ENCODE data around the gene TLR10. TPM values are rescaled to one million over a fixed set of nuclear protein-coding genes. Genes with fewer than 3 reads are reported as not detected.

Gene TLR10
- polyA plus RNA-seq, 1 donor from 2014 or later = 0.14 TPM

GRCh38 chr4:38747629-38748028, 35.2 kb downstream of the TLR10 start:
- TF ChIP-seq POLR2AphosphoS5 (IDR thresholded peaks at IDR 0.05) (no peak), TAF1 (IDR thresholded peaks at IDR 0.05; ENCODE audit: low read depth) (no peak), CTCF (IDR thresholded peaks at IDR 0.05; ENCODE audit: poor library complexity, severe bottlenecking) (no peak), MXI1 (conservative IDR thresholded peaks at IDR 0.05; ENCODE audit: poor library complexity, severe bottlenecking) (no peak), EZH2 (IDR thresholded peaks at IDR 0.05; ENCODE audit: borderline replicate concordance, insufficient read depth, low read length, poor library complexity, severe bottlenecking) (no peak), SMC3 (conservative IDR thresholded peaks at IDR 0.05; ENCODE audit: poor library complexity) (no peak), RAD21 (conservative IDR thresholded peaks at IDR 0.05) (no peak), EP300 (conservative IDR thresholded peaks at IDR 0.05; ENCODE audit: poor library complexity, severe bottlenecking) (no peak)
- TF ChIP-seq, protein P1, sequence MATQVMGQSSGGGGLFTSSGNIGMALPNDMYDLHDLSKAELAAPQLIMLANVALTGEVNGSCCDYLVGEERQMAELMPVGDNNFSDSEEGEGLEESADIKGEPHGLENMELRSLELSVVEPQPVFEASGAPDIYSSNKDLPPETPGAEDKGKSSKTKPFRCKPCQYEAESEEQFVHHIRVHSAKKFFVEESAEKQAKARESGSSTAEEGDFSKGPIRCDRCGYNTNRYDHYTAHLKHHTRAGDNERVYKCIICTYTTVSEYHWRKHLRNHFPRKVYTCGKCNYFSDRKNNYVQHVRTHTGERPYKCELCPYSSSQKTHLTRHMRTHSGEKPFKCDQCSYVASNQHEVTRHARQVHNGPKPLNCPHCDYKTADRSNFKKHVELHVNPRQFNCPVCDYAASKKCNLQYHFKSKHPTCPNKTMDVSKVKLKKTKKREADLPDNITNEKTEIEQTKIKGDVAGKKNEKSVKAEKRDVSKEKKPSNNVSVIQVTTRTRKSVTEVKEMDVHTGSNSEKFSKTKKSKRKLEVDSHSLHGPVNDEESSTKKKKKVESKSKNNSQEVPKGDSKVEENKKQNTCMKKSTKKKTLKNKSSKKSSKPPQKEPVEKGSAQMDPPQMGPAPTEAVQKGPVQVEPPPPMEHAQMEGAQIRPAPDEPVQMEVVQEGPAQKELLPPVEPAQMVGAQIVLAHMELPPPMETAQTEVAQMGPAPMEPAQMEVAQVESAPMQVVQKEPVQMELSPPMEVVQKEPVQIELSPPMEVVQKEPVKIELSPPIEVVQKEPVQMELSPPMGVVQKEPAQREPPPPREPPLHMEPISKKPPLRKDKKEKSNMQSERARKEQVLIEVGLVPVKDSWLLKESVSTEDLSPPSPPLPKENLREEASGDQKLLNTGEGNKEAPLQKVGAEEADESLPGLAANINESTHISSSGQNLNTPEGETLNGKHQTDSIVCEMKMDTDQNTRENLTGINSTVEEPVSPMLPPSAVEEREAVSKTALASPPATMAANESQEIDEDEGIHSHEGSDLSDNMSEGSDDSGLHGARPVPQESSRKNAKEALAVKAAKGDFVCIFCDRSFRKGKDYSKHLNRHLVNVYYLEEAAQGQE (IDR thresholded peaks at IDR 0.05; ENCODE audit: borderline replicate concordance) = no peak
- Histone ChIP-seq H3K27ac (ENCODE audit: low read length) (no peak overlapping the region), H3K9me2 (ENCODE audit: insufficient read depth, low read length) (no peaks in the 10 kb centered on the region), H3K9me3 (ENCODE audit: low read length) (peaks cover 4% of the 10 kb centered on the region), H3F3A (ENCODE audit: insufficient read depth, low read length, poor library complexity, severe bottlenecking) (no peaks in the 10 kb centered on the region), H3K79me2 (replicated peaks; ENCODE audit: insufficient read depth, low read length) (no peaks in the 10 kb centered on the region), H4K20me1 (ENCODE audit: insufficient read depth) (no peaks in the 10 kb centered on the region), H3K36me3 (ENCODE audit: insufficient read depth, low read length) (no peaks in the 10 kb centered on the region), H3K4me2 (ENCODE audit: low read length) (no peak overlapping the region), H3K27me3 (ENCODE audit: insufficient read depth, low read depth, low read length) (no peaks in the 10 kb centered on the region), H2AFZ (ENCODE audit: low read depth, low read length) (no peak overlapping the region), H3K4me3 (ENCODE audit: low read length) (no peak overlapping the region), H3K9ac (ENCODE audit: low read length) (no peak overlapping the region)

- peaks cover 4% of the 10 kb centered on the region for H3K9me3 ChIP-seq (ENCODE audit: low read length)
- no peaks in the 10 kb centered on the region for H3K9me2 ChIP-seq (ENCODE audit: insufficient read depth, low read length)
- no peaks in the 10 kb centered on the region for H3K36me3 ChIP-seq (ENCODE audit: insufficient read depth, low read length)
- H2AFZ ChIP-seq (ENCODE audit: low read depth, low read length) = no peak overlapping the region
- TF ChIP-seq MXI1 (conservative IDR thresholded peaks at IDR 0.05; ENCODE audit: poor library complexity, severe bottlenecking) (no peak), SMC3 (conservative IDR thresholded peaks at IDR 0.05; ENCODE audit: poor library complexity) (no peak), TAF1 (IDR thresholded peaks at IDR 0.05; ENCODE audit: low read depth) (no peak), RAD21 (conservative IDR thresholded peaks at IDR 0.05) (no peak), EZH2 (IDR thresholded peaks at IDR 0.05; ENCODE audit: borderline replicate concordance, insufficient read depth, low read length, poor library complexity, severe bottlenecking) (no peak), CTCF (IDR thresholded peaks at IDR 0.05; ENCODE audit: poor library complexity, severe bottlenecking) (no peak), POLR2AphosphoS5 (IDR thresholded peaks at IDR 0.05) (no peak), EP300 (conservative IDR thresholded peaks at IDR 0.05; ENCODE audit: poor library complexity, severe bottlenecking) (no peak)
- TF ChIP-seq, protein P1 (IDR thresholded peaks at IDR 0.05; ENCODE audit: borderline replicate concordance) = no peak
- H3K4me3 ChIP-seq (ENCODE audit: low read length) = no peak overlapping the region
- H3K9ac ChIP-seq (ENCODE audit: low read length) = no peak overlapping the region
- H3K27me3 ChIP-seq (ENCODE audit: insufficient read depth, low read depth, low read length) = no peaks in the 10 kb centered on the region
- H3K4me2 ChIP-seq (ENCODE audit: low read length) = no peak overlapping the region
- H3K27ac ChIP-seq (ENCODE audit: low read length) = no peak overlapping the region
- H3K79me2 ChIP-seq (replicated peaks; ENCODE audit: insufficient read depth, low read length) = no peaks in the 10 kb centered on the region
- H3F3A ChIP-seq (ENCODE audit: insufficient read depth, low read length, poor library complexity, severe bottlenecking) = no peaks in the 10 kb centered on the region
- H4K20me1 ChIP-seq (ENCODE audit: insufficient read depth) = no peaks in the 10 kb centered on the region
These were observed 36.9 kb downstream of the TLR10 start for GRCh38 chr4:38745881-38746280.

All from neural cell (in vitro differentiated cells).